GM19395 (cell line): ENCODE data around the gene TLNRD1.

Experiments
- ATAC-seq: cut with Tn5 transposase; IDR thresholded peaks from one replicate; pipeline ENCODE4 v1.9.1; 2021; ENCODE audit warnings: mild to moderate bottlenecking, moderate library complexity; ENCODE audit not compliant: unreplicated experiment

Gene TLNRD1

GRCh38 chr15:81053621-81054020 is 52.9 kb downstream of the TLNRD1 start:
- ATAC-seq = no peak

- ATAC-seq = no peak
These were observed 53.5 kb downstream of the TLNRD1 start for GRCh38 chr15:81054236-81054635.
